DMS114 treated with DMSO at 0.1 percent for 48 hours (cell line): ENCODE data around the gene SAMD4B.
"Not testable (repeated sequence)": the region's sequence is repeated elsewhere in the genome, so short reads cannot be mapped to it uniquely, and the experiment has no call there.

ENCODE experiments used
- DNase-seq: peaks from one replicate; lab custom pipeline; 2025; ENCODE audit not compliant: unreplicated experiment; lab: John Stamatoyannopoulos, UW

The SAMD4B gene

DNA sequence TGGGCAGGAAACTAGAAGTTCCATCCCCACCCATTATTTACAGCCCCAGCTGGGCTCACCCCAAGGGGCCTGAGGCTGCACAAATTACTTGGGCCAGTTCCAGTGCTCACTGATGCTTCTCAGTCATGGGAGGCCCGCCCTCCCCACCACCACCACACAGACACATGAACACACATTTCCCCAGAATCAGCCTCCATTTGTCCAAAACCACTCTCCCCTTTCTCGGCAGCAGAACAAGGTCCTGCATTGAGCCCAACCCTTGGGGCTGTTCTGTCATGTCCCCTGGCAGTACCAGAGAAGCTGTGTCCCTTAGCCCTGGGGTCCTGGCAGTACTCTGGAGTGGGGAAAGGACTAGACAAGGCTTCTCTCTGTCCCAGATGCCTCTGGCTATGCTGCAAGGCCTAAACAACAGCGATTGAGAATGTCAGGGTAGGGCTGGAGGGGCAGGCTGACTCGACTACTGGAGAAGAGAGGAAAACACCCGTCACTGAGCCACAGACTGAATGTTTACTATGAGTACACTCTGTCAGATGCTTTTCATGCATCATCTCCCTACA lies 21.8 kb downstream of the SAMD4B start:
- DNase-seq, result no peak

DNA sequence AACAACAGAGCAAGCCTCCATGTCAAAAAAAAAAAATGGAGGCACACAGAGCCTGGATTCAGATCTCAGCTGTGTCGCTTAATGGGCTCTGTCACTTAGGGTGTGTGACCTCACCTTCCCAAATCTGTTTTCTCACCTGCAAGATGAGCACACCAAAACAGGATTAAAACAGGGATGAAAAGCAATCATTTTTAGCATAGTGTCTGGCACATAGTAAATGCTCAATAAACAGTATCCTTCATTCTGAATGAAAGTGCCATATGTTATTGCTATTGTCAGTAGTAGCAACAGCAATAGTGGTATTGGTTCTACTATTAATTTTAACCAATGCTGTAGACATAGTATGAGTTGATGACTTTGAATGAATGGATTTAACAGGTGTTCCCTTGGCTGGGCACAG lies 23.3 kb downstream of the SAMD4B start:
- DNase-seq, result no peak

- DNase-seq, result no peak
These were observed 27.0 kb downstream of the SAMD4B start for GRCh38 chr19:39369200-39369599.

GRCh38 chr19:39370735-39371134 lies 28.5 kb downstream of the SAMD4B start:
- no peak for DNase-seq

DNA sequence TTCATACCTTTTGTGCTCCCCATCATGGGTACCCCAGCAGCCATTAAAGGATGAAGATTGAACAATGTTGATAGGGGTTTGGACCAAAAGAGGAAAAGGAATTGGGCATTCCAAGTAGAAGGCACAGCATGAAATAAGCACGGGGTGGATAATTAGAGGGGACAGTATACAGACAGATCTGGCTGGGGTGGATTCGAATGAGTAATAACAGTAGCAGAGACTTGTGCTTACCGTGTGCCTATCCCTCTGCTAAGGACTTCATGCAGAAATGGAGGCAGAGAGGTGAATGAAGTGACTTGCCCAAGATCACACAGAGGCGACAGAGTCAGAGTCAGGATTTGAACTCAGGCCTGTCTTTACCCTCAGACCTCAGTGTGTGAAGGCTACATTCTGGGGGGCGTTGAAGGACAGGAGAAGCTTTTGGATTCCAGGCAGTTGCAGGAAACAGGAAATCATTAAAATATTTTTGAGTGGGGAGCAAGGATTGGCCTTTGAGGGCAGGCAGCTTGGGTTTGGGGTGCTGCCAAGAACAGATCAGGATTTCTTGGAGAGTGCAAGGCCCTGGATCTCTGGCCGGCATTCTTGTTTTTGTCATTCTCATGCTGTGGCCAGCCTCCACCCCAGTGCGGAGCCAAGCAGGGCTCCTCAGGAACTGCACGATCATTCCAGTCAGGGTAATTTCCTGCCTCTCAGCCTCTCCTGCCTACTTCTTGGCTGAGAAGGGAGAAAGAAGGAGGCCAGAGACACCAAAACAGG lies 30.0 kb downstream of the SAMD4B start:
- DNase-seq, result no peak

DNA sequence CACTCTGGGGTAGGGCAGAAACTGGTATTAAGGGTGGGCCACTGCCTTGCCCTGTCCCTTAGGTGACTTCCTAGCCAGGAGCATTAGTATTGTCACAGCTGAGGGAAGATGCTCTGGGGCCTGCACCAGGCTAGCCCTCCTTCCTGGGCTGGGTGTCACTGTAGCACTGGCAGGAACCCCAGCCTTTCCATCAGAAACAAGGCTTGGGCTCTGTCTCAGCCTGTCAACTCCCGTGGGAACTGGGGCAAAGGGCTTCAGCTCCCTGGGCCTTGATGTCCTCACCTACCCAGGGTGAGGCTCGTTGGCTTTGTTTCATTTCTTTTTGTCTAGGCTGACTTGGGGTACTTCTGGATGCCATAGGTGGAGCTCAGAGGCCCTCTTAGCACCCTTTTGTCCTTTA lies 30.7 kb downstream of the SAMD4B start:
- DNase-seq, result no peak

DNA sequence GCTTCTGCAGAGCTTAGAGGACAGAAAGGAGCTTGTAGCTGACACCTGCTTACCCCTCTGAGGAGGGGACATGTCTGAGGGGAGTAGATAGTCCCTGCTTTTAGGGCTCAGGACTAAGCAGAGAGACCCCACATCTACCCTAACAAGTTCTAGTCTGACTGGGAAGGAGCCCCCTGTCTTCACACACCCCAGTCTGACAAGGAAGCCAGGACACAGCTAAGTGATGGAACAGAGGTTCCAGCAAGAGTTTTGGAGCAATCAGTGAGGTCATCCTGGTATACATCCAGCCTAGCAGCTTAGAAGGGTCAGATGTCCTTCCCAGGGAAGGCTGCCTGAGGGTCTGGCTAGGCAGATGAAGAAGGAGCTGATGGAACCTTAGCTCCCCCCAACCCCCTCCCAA lies 33.7 kb downstream of the SAMD4B start:
- no peak for DNase-seq

DNA sequence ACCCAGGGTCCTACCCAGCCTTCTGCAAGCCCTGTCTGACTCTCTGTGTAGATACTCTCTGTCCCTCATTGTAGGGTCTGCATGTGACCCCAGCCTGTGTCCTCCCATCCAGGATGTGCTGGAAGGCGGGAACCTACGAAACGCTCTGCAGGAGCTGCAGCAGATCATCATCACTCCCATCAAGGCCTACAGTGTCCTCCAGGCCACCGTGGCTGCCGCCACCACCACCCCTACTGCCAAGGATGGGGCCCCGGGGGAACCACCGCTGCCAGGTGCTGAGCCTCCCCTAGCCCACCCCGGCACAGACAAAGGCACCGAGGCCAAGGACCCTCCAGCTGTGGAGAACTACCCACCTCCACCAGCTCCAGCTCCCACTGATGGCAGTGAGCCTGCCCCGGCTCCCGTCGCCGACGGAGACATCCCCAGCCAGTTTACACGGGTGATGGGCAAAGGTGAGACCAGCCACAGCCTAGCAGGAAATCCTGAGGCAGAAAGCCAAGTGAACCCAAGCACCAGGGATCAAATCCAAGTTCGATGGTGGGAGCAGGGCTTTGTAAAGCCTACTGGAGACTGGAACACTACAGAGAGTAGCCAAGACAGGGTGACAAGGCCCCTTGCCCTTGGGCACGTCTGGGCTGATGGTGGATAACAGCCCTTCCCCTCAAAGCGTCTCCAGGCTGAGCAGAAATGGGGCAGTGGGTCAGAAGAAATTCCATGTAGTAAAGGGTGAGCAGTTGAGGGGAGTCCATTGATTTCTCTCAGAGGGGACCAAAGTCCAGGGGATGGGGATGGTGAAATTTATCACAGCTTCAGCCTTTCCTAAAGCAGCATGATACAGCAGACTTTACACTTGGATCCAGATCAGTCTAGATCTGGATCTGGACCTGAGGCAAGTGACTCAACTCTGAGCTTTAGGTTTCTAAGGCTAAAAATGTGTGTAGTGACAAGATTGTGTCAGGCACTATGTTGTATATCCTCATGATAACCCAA lies 35.4 kb downstream of the SAMD4B start:
- DNase-seq, result no peak

DNA sequence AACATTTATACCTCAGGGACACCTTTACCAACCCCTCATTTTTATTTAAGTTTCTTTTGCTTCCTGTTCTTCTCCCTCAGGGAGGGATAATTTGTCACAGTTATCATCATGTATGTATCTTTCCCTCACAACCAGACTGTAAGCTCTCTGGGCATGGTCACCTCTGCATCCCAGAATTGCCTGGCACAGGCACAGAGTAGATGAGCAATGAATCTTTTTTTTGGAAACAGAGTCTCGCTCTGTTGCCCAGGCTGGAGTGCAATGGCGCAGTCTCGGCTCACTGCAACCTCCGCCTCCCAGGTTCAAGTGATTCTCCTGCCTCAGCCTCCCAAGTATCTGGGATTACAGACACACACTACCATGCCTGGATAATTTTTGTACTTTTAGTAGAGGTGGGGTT lies 37.1 kb downstream of the SAMD4B start:
- not testable (repeated sequence) for DNase-seq

GRCh38 chr19:39379865-39380396 lies 37.7 kb downstream of the SAMD4B start:
- DNase-seq, result no peak

DNA sequence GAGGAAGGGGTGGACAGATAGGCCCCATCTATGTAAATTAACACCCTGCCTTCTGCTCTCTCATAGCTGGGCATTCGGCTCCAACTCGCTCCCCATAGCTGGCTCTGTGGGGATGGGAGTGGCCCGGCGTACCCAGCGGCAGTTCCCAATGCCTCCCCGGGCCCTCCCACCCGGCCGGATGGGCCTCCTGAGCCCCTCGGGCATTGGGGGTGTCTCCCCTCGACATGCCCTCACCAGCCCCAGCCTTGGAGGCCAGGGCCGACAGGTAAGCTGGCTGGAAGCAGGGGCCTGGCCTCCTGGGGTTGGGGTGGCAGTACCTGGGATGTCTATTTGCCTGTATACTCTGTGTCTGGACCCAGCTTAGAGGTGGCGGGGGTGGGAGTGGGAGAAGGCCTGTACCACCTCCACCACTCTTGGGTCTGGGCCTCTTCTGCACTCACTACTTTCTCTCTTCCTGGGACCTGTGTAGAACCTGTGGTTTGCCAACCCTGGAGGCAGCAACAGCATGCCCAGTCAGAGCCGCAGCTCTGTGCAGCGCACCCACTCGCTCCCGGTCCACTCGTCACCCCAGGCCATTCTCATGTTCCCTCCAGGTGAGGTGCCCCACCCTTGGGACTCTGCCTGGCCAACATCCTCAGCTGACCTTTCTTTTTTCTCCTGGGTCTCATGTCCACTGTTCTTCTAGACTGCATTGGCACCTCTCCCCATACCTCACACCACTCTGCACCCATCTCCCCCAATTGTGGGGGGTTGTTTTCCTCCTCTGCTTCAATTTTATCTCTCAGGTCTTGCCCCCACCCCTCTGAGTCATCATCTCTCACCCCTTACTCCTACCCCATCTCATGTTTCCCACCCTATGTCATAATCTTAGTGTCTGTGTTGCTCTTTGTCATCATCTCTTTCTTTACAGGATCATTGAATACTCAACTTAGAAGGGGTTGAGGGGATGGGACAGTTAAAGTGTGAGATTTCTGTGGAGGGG lies 38.6 kb downstream of the SAMD4B start:
- no peak for DNase-seq

DNA sequence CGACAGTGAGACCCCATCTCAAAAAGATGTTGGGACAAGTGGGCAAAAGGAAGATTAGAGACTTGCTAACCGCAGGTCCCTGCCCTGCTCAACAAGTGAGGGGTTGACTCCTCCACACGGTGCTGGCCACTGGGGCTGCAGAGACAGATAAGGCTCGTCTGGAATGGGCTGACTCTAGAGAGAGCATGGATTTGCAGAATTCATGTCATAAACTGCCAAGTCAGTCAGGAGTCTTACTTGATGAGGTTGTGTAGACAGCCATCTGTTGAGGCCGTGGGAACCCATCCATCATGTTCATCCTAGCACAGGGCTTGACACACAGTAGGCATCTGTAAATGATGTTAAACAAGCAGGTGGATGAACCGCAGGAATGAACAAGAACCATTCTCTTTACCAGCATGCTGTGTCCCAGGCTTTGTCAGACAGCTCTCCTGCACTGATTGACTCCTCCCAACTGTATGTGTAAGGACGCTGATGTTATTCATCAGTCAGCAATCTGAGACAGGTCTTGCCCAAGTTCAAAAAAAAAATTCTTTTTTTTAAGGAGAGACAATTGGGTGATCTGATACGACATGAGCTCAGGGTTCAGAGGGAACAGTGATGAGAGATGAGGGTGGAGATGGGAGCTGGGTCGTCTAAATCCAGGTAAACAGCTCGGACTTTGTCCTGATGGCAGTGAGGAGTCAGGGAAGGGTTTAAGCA lies 39.8 kb downstream of the SAMD4B start:
- no peak for DNase-seq

- DNase-seq, result no peak
These were observed 41.0 kb downstream of the SAMD4B start for GRCh38 chr19:39382991-39383828.

DNA sequence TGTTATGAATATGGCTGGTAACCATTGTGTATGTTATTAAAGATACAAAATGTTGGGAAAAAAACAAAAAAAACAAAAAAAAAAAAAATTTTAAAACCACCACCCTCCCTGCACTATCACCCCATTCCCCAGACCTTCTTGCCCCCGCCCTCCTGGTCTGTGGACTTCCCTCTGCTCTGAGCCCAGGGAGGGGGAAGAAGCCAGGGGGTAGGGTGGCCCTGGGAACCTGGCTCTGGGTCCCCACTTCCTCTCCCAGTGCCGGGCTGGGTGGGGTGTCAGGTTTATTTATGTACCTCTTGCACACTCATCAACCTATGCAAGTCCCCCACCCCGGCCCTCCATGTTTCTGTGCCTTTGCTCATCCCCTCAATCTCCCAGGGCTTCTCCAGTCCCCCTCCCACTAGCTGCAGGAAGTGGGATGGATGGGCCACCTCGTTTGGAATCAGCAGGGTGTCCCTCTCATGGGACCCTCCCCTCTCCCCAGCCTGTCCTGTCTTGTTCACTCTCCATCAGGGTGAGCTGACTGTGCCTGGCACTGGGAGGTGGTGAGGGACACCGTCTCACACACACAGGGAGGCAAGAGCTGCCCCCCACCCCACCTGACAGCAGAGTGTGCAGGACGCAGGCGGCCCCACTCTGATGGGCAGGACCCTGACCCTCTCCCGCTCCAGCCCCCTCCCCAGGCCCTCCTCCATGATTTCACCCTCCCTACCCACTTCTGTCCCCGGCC lies 42.8 kb downstream of the SAMD4B start:
- no peak for DNase-seq

DNA sequence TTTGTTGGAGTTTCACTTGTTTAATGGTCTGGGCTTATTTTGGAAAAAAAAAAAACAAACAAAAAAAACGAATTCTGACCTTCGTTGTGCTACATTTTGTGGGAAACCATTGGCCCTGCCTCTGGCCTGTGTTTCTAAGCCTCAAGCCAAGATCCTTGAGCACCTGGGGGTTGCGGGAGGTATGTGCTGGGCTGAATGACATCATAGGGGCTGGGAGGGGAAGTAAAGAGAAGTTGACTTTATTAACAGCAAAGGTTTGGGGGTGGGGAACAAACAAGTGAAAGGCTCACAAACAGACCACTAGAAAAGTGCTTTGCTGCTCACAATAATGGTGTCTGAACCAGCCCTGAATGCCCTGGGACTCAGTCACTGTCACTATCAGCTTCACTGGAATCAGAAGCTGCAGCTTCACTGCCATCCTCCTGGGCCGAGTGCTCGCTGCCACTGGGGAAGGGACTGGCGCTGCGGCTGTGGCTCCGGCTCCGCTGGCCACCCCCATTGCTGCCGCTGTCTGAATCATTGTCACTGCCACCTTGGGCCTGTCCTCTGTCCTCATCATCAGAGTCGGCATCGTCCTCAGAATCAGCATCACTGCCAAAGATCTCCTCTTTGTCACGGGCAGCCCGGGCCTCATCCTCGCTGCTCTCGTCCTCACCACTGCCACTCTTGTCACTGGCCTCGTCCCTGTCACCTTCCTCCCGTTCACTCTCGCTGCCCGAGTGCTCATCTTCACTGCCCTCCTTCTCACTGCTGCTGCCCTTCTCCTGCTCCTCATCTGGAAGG lies 43.6 kb downstream of the SAMD4B start:
- no peak for DNase-seq

GRCh38 chr19:39386557-39386956 lies 44.3 kb downstream of the SAMD4B start:
- no peak for DNase-seq

- DNase-seq, result no peak
These were observed 46.4 kb downstream of the SAMD4B start for GRCh38 chr19:39388657-39389056.
